Neutrophil (primary cell): ENCODE results near the gene TMEM238.

Experiments used
- H3K27ac ChIP-seq: fragments of 200-600 bp; sonication (generic); 2 replicates; pipeline ENCODE4 v1.5.1; 2016; ENCODE audit warnings: mild to moderate bottlenecking, moderate library complexity
- H3K27me3 ChIP-seq: fragments of 200-600 bp; sonication (generic); 2 replicates; pipeline ENCODE4 v1.6.0; 2016; ENCODE audit warnings: mild to moderate bottlenecking
- H3K36me3 ChIP-seq: fragments of 200-600 bp; sonication (generic); 2 replicates; pipeline ENCODE4 v1.5.1; 2017
- H3K4me1 ChIP-seq, 2 experiments: fragments of 200-600 bp in 1 of 2; sonication (generic) in 1 of 2; 1 replicate in 1 of 2; 2 replicates in 1 of 2; pipeline versions ENCODE4 v1.5.1 to v1.6.1; 2013 to 2016; ENCODE audit warnings: low read depth in 1 of 2, low read length in 1 of 2, mild to moderate bottlenecking in 1 of 2, moderate library complexity in 1 of 2; ENCODE audit not compliant: control insufficient read depth in 1 of 2, insufficient read depth in 1 of 2
- H3K4me3 ChIP-seq, 2 experiments: fragments of 200-600 bp in 1 of 2; sonication (generic) in 1 of 2; 1 replicate in 1 of 2; 2 replicates in 1 of 2; pipeline ENCODE4 v1.5.1; 2013 to 2016; ENCODE audit warnings: low read depth in 1 of 2, low read length in 1 of 2, mild to moderate bottlenecking in 1 of 2, moderate library complexity in 1 of 2
- H3K9me3 ChIP-seq: fragments of 200-600 bp; sonication (generic); 2 replicates; pipeline ENCODE4 v1.5.1; 2016
- TF ChIP-seq, protein P1 (sequence below): fragments of 200-600 bp; sonication (generic); IDR thresholded peaks from 2 replicates; pipeline ENCODE4 v1.5.1; 2016; ENCODE audit warnings: antibody characterized with exemption

Gene TMEM238

DNA sequence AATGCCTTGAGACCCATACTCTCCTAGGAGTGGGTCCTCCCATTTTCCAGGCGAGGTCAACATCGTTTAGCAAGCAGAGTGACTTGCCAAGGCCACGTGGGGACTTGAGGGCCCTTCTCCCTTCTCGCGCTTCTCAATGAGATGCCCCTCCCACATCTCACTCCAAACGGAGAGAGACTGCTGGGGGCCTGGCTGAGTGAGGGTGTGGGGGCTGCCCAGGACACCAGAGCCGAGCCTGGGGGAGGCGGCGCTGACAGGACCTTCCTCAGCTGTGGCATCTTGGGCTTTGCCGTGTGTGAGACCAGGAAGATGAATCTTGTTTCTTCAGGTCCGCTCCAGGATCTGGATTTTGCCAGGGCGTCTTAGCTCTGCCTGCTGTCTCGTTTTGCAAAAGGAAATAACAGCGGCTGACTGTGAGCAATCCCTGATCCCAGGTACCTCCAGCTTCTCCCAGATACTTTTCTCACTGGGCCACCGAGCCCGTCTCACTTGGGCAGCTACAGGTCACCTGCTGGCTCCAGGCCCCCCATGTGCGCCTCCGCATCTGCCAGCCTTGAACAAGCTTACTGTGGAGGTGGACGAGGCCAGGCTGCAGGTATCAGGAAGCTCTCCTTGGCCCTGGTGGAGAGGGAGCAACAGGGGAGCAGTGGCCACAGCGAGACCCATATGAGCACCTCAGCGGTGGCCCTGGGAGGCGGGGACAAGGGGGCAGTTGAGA, 35.6 kb downstream of the TMEM238 start:
- H3K36me3 ChIP-seq, result peaks cover 12% of the 10 kb centered on the region
- peaks cover 29% of the 10 kb centered on the region for H3K27me3 ChIP-seq
- H3K9me3 ChIP-seq, result no peaks in the 10 kb centered on the region
- no peak overlapping the region for H3K4me3 ChIP-seq
- H3K27ac ChIP-seq, result no peak overlapping the region
- H3K4me1 ChIP-seq, result peaks cover 3 to 4% of the 10 kb centered on the region in 2 experiments
- TF ChIP-seq, protein P1, sequence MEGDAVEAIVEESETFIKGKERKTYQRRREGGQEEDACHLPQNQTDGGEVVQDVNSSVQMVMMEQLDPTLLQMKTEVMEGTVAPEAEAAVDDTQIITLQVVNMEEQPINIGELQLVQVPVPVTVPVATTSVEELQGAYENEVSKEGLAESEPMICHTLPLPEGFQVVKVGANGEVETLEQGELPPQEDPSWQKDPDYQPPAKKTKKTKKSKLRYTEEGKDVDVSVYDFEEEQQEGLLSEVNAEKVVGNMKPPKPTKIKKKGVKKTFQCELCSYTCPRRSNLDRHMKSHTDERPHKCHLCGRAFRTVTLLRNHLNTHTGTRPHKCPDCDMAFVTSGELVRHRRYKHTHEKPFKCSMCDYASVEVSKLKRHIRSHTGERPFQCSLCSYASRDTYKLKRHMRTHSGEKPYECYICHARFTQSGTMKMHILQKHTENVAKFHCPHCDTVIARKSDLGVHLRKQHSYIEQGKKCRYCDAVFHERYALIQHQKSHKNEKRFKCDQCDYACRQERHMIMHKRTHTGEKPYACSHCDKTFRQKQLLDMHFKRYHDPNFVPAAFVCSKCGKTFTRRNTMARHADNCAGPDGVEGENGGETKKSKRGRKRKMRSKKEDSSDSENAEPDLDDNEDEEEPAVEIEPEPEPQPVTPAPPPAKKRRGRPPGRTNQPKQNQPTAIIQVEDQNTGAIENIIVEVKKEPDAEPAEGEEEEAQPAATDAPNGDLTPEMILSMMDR, result no peak

- H3K9me3 ChIP-seq, result no peaks in the 10 kb centered on the region
- H3K4me1 ChIP-seq, result no peaks in the 10 kb centered on the region
- peaks cover 12% of the 10 kb centered on the region for H3K36me3 ChIP-seq
- no peak overlapping the region for H3K4me3 ChIP-seq
- no peak overlapping the region for H3K27ac ChIP-seq
- TF ChIP-seq, protein P1, result no peak
- peaks cover 20% of the 10 kb centered on the region for H3K27me3 ChIP-seq
Measured at GRCh38 chr19:55347442-55348009, 36.6 kb downstream of the TMEM238 start.

DNA sequence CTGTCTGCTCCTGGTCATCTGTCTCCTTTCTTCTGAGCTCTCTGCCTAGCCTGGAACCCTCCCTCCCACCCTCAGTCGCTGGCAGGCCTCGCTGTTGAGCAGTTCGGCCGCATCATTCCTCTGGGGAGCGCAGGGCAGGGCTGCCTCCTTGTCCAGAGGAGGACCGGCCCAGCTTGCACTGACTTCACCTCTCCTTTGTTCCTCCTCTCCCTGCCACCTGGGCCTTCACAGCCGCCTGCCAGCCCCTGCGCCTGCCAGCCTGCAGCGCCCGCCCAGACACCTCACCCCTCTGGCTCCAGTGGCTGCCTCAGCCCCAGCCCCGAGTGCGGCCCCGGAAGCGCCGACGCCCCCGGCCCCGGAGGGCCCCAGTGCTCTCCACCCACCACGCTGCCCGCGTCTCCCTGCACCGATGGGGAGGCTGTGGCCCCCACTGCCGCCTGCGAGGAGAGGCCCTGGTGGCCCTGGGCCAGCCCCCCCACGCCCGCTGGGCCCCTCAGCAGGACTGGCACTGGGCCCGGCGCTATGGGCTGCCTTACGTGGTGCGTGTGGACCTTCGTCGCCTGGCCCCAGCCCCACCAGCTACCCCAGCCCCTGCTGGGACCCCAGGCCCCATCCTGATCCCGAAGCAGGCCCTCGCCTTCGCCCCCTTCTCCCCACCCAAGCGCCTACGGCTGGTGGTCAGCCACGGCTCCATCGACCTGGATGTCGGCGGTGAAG, 37.2 kb downstream of the TMEM238 start:
- Histone ChIP-seq H3K36me3 (peaks cover 16% of the 10 kb centered on the region), H3K27me3 (peaks cover 13% of the 10 kb centered on the region), H3K27ac (no peak overlapping the region), H3K4me1 (no peaks in the 10 kb centered on the region), H3K9me3 (no peaks in the 10 kb centered on the region), H3K4me3 (no peak overlapping the region)
- TF ChIP-seq, protein P1, result no peak

DNA sequence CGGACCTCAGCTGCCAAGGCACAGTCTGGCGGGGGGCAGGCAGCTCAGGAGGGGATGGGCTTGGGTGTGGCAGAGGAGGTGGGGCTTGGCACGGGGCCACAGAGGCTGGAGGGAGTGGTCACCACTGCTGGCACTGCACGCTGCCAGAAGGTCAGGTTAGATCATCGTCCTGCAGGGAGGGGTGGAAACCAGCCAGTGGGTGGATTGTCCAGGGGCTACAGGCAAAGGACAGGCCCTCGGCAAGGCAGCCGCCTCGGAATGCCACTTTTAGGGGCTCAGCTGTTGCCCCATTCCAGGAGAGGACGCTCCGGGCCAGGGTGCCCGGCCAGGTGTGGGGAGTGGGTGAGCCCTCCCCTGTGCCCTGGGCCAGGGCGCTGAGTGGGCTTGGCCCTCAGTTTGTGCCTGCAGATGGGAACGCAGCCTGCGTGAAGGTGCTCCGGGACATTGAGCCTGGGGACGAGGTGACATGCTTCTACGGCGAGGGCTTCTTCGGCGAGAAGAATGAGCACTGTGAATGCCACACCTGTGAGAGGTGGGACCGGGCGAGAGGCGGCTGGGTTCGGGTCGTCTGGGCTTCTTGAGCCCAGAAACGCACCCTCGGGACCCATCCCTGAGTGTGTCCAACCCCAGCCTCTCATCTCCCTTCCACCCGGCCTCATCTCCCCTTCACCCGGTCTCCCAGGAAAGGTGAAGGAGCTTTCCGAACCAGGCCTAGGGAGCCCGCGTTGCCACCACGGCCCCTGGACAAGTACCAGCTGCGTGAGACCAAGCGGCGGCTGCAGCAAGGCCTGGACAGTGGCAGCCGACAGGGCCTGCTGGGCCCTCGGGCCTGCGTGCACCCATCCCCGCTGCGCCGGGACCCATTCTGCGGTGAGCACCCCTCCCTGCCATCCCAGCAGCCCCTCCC, 38.0 kb downstream of the TMEM238 start:
- Histone ChIP-seq H3K36me3 (peaks cover 16% of the 10 kb centered on the region), H3K4me3 (no peak overlapping the region), H3K27ac (no peak overlapping the region), H3K27me3 (peaks cover 12% of the 10 kb centered on the region), H3K9me3 (no peaks in the 10 kb centered on the region), H3K4me1 (peaks cover 0 to 3% of the 10 kb centered on the region in 2 experiments)
- TF ChIP-seq, protein P1, result no peak
